Activated CD4-positive, CD25-positive, alpha-beta regulatory T cell treated with anti-CD3 and anti-CD28 coated beads, Interleukin-2, amount 50 U/mL, for 24 hours (primary cell): ENCODE results near the gene NDUFAF2.
"Not testable (repeated sequence)": the region's sequence is repeated elsewhere in the genome, so short reads cannot be mapped to it uniquely, and the experiment has no call there.

Experiments used
- ATAC-seq, 2 donors: fragments of 150-1000 bp; cut with Tn5 transposase; one replicate each; pipeline ENCODE4 v1.10.0; 2021; ENCODE audit warnings: mild to moderate bottlenecking in 1 of 2, moderate library complexity in 1 of 2

NDUFAF2 gene

GRCh38 chr5:60993875-60994571 lies 49.0 kb downstream of the NDUFAF2 start:
- ATAC-seq = no peak

GRCh38 chr5:60996368-60996767 lies 51.4 kb downstream of the NDUFAF2 start:
- ATAC-seq = no peak

GRCh38 chr5:60997721-60998120 lies 52.7 kb downstream of the NDUFAF2 start:
- no peak for ATAC-seq

GRCh38 chr5:61000887-61001286 lies 55.9 kb downstream of the NDUFAF2 start:
- ATAC-seq = no peak

GRCh38 chr5:61001647-61002046 lies 56.6 kb downstream of the NDUFAF2 start:
- ATAC-seq = no peak

- no peak for ATAC-seq
Measured at GRCh38 chr5:61002611-61003355, 57.8 kb downstream of the NDUFAF2 start.

- no peak for ATAC-seq
Measured at GRCh38 chr5:61004448-61004847, 59.4 kb downstream of the NDUFAF2 start.

GRCh38 chr5:61009907-61010306 lies 64.9 kb downstream of the NDUFAF2 start:
- no peak for ATAC-seq

GRCh38 chr5:61010467-61011454 lies 65.8 kb downstream of the NDUFAF2 start:
- no peak for ATAC-seq

GRCh38 chr5:61018062-61018461 lies 73.1 kb downstream of the NDUFAF2 start:
- ATAC-seq = no peak

- ATAC-seq = no peak
Measured at GRCh38 chr5:61019642-61020041, 74.6 kb downstream of the NDUFAF2 start.

- ATAC-seq = no peak
Measured at GRCh38 chr5:61020415-61020814, 75.4 kb downstream of the NDUFAF2 start.

GRCh38 chr5:61023131-61023530 lies 78.1 kb downstream of the NDUFAF2 start:
- no peak for ATAC-seq

- ATAC-seq = no peak
Measured at GRCh38 chr5:61026004-61026403, 81.0 kb downstream of the NDUFAF2 start.

GRCh38 chr5:61028382-61028781 lies 83.4 kb downstream of the NDUFAF2 start:
- no peak for ATAC-seq

GRCh38 chr5:61029456-61030162 lies 84.6 kb downstream of the NDUFAF2 start:
- no peak for ATAC-seq

- ATAC-seq = no peak
Measured at GRCh38 chr5:61030163-61030482, 85.1 kb downstream of the NDUFAF2 start.

GRCh38 chr5:61031301-61031700 lies 86.3 kb downstream of the NDUFAF2 start:
- ATAC-seq = not testable (repeated sequence)

- no peak for ATAC-seq
Measured at GRCh38 chr5:61044545-61044944, 99.5 kb downstream of the NDUFAF2 start.

- no peak for ATAC-seq
Measured at GRCh38 chr5:61047346-61047745, 102.3 kb downstream of the NDUFAF2 start.

- no peak for ATAC-seq
Measured at GRCh38 chr5:61048534-61048933, 103.5 kb downstream of the NDUFAF2 start.

GRCh38 chr5:61050292-61050691 lies 105.3 kb downstream of the NDUFAF2 start:
- no peak for ATAC-seq

GRCh38 chr5:61051267-61051666 lies 106.3 kb downstream of the NDUFAF2 start:
- no peak for ATAC-seq
